IMR-90 (cell line): ENCODE data around the gene COMMD1. TPM values are rescaled to one million over a fixed set of nuclear protein-coding genes. Genes with fewer than 3 reads are reported as not detected.

Source experiments
- ATAC-seq: fragments of 200-7000 bp; cut with Tn5 transposase; 2 replicates; pipeline ENCODE4 v1.9.1; 2020; ENCODE audit warnings: low read depth, mild to moderate bottlenecking, moderate library complexity
- BruUV-seq: library from RNA; stranded (reverse); fragments of 400-500 nt; replicated peaks from 2 replicates; lab custom pipeline; 2021; lab: Mats Ljungman, UMichigan
- CTCF ChIA-PET: fragments of 300-600 bp; formaldehyde crosslinking; extraction: SDS; loops from one replicate; lab custom pipeline; 2021; ENCODE audit warnings: antibody characterized with exemption; lab: Yijun Ruan, JAX
- POLR2A ChIA-PET: fragments of 300-600 bp; sonication (Branson Sonifier 250); formaldehyde crosslinking; loops from one replicate; lab custom pipeline; 2022; ENCODE audit warnings: antibody characterized with exemption; ENCODE audit not compliant: unreplicated experiment; lab: Charles Lee
- DNase-seq: peaks from one replicate; pipeline ENCODE4 v3.0.0; 2013
- H2AFZ ChIP-seq: replicated peaks from 2 replicates; pipeline ENCODE3; 2013; ENCODE audit warnings: low read length, mild to moderate bottlenecking; ENCODE audit not compliant: poor library complexity
- H2AK5ac ChIP-seq: 2 replicates; pipeline ENCODE4 v1.6.1; 2013; ENCODE audit warnings: low read depth, low read length, inconsistent platforms
- H2AK9ac ChIP-seq: replicated peaks from 2 replicates; pipeline ENCODE3; 2013; ENCODE audit warnings: mild to moderate bottlenecking, low read depth, low read length, moderate library complexity; ENCODE audit not compliant: poor library complexity
- H2BK120ac ChIP-seq: 2 replicates; pipeline ENCODE4 v1.6.1; 2013; ENCODE audit warnings: low read depth, low read length, inconsistent platforms
- H2BK15ac ChIP-seq: 3 replicates; pipeline ENCODE4 v1.6.1; 2013; ENCODE audit warnings: low read depth, low read length, inconsistent platforms
- H2BK20ac ChIP-seq: 2 replicates; pipeline ENCODE4 v1.6.1; 2013; ENCODE audit warnings: low read depth, mild to moderate bottlenecking, inconsistent platforms, low read length, moderate library complexity
- H2BK5ac ChIP-seq: 2 replicates; pipeline ENCODE4 v1.6.1; 2013; ENCODE audit warnings: mild to moderate bottlenecking, low read depth, low read length, inconsistent platforms; ENCODE audit not compliant: poor library complexity, severe bottlenecking
- H3K14ac ChIP-seq: replicated peaks from 2 replicates; pipeline ENCODE4 v1.6.1; 2013; ENCODE audit warnings: low read depth, low read length, inconsistent platforms
- H3K18ac ChIP-seq: 2 replicates; pipeline ENCODE4 v1.6.1; 2013; ENCODE audit warnings: low read depth, low read length, control low read depth
- H3K23ac ChIP-seq: 2 replicates; pipeline ENCODE4 v1.6.1; 2013; ENCODE audit warnings: low read depth, low read length, inconsistent platforms
- H3K27ac ChIP-seq: 2 replicates; pipeline ENCODE4 v1.5.1; 2013; ENCODE audit warnings: mild to moderate bottlenecking, control low read depth, low read length; ENCODE audit not compliant: insufficient read depth
- H3K27me3 ChIP-seq: 2 replicates; pipeline ENCODE4 v1.6.1; 2013; ENCODE audit warnings: low read length; ENCODE audit not compliant: control insufficient read depth, insufficient read depth
- H3K36me3 ChIP-seq: 2 replicates; pipeline ENCODE4 v1.6.1; 2013; ENCODE audit warnings: low read length, mixed read lengths; ENCODE audit not compliant: control insufficient read depth, insufficient read depth
- H3K4ac ChIP-seq: 2 replicates; pipeline ENCODE4 v1.6.1; 2013; ENCODE audit warnings: low read depth, low read length, inconsistent platforms
- H3K4me1 ChIP-seq: 2 replicates; pipeline ENCODE4 v1.6.1; 2013; ENCODE audit warnings: low read length, mixed read lengths; ENCODE audit not compliant: control insufficient read depth, insufficient read depth
- H3K4me2 ChIP-seq: 2 replicates; pipeline ENCODE4 v1.6.1; 2013; ENCODE audit warnings: low read depth, mild to moderate bottlenecking, control low read depth, low read length, moderate library complexity
- H3K4me3 ChIP-seq: 2 replicates; pipeline ENCODE4 v1.5.1; 2013; ENCODE audit warnings: low read depth, mild to moderate bottlenecking, control low read depth, low read length, moderate library complexity; ENCODE audit not compliant: insufficient read depth
- H3K56ac ChIP-seq: 2 replicates; pipeline ENCODE4 v1.6.1; 2013; ENCODE audit warnings: low read length, inconsistent platforms; ENCODE audit not compliant: insufficient read depth; ENCODE audit errors: extremely low read depth
- H3K79me1 ChIP-seq, 2 experiments: 2 replicates each; pipeline ENCODE4 v1.6.1; 2013; ENCODE audit warnings: low read length in 2 of 2, inconsistent platforms in 1 of 2, low read depth in 1 of 2
- H3K9ac ChIP-seq: 2 replicates; pipeline ENCODE4 v1.6.1; 2013; ENCODE audit warnings: low read depth, low read length, control low read depth
- H3K9me1 ChIP-seq: 2 replicates; pipeline ENCODE4 v1.6.1; 2013; ENCODE audit warnings: low read length, inconsistent platforms; ENCODE audit not compliant: insufficient read depth
- H3K9me3 ChIP-seq: 2 replicates; pipeline ENCODE4 v1.6.1; 2013; ENCODE audit warnings: low read length; ENCODE audit not compliant: control insufficient read depth, insufficient read depth
- H4K20me1 ChIP-seq: 2 replicates; pipeline ENCODE4 v1.6.1; 2013; ENCODE audit warnings: low read length, inconsistent platforms; ENCODE audit not compliant: insufficient read depth
- H4K5ac ChIP-seq: 2 replicates; pipeline ENCODE4 v1.6.1; 2013; ENCODE audit warnings: mild to moderate bottlenecking, low read depth, low read length, control low read depth
- H4K8ac ChIP-seq, 2 experiments: 2 replicates each; pipeline ENCODE4 v1.6.1; 2013; ENCODE audit warnings: low read depth in 2 of 2, low read length in 2 of 2, control low read depth in 1 of 2, inconsistent platforms in 1 of 2
- H4K91ac ChIP-seq: 2 replicates; pipeline ENCODE4 v1.6.1; 2013; ENCODE audit warnings: low read depth, low read length, inconsistent platforms; ENCODE audit not compliant: insufficient read depth
- BHLHE40 ChIP-seq: fragments of 150-350 bp; IDR thresholded peaks from 2 replicates; pipeline ENCODE4 v1.6.1; 2016; ENCODE audit warnings: mild to moderate bottlenecking, low read depth, low read length
- CEBPB ChIP-seq: IDR thresholded peaks from 2 replicates; pipeline ENCODE4 v1.6.1; 2012; ENCODE audit warnings: low read depth, low read length, improper control_type of control experiment
- ELK1 ChIP-seq: fragments of 150-350 bp; IDR thresholded peaks from 2 replicates; pipeline ENCODE4 v1.6.1; 2016; ENCODE audit warnings: low read depth, mild to moderate bottlenecking, low read length, moderate library complexity, borderline replicate concordance
- MAZ ChIP-seq: IDR thresholded peaks from 2 replicates; pipeline ENCODE4 v1.6.1; 2012; ENCODE audit warnings: low read depth, mild to moderate bottlenecking, low read length, improper control_type of control experiment, moderate library complexity, borderline replicate concordance
- MXI1 ChIP-seq: IDR thresholded peaks from 2 replicates; pipeline ENCODE4 v1.6.1; 2012; ENCODE audit warnings: low read depth, mild to moderate bottlenecking, low read length, moderate library complexity, borderline replicate concordance
- NFE2L2 ChIP-seq: fragments of 150-350 bp; IDR thresholded peaks from 2 replicates; pipeline ENCODE4 v1.6.1; 2016; ENCODE audit warnings: low read depth, mild to moderate bottlenecking, low read length
- POLR2A ChIP-seq: IDR thresholded peaks from 2 replicates; pipeline ENCODE4 v1.6.1; 2012; ENCODE audit warnings: mild to moderate bottlenecking, low read depth, low read length
- RAD21 ChIP-seq: IDR thresholded peaks from 2 replicates; pipeline ENCODE4 v1.6.1; 2012; ENCODE audit warnings: low read length, improper control_type of control experiment
- RFX5 ChIP-seq: IDR thresholded peaks from 2 replicates; pipeline ENCODE4 v1.8.0; 2012; ENCODE audit warnings: low read depth, mild to moderate bottlenecking, low read length, moderate library complexity
- SMC3 ChIP-seq: fragments of 150-350 bp; IDR thresholded peaks from 2 replicates; pipeline ENCODE4 v1.6.1; 2016; ENCODE audit warnings: low read depth, mild to moderate bottlenecking, antibody characterized with exemption, low read length, moderate library complexity
- WGBS, 2 experiments: methylation state at CpG; one replicate each; pipeline versions ENCODE4 v1.1.5 to v1.1.7; 2013; ENCODE audit warnings: missing lambda C conversion rate in 2 of 2; ENCODE audit not compliant: insufficient read length in 1 of 2; ENCODE audit errors: extremely low coverage in 2 of 2; 5-methylcytosine and 5-hydroxymethylcytosine counted together
- dilution Hi-C: fragments of 300-500 bp; cut with HindIII; formaldehyde crosslinking; loops from one replicate; pipeline ENCODE4 v1.14.3; 2018; ENCODE audit warnings: low sequenced_read_pairs; ENCODE audit not compliant: unreplicated experiment
- in situ Hi-C: fragments of 300-500 bp; cut with MboI; formaldehyde crosslinking; loops from 3 replicates; pipeline ENCODE4 v1.14.3; 2019; ENCODE audit warnings: low sequenced_read_pairs, inconsistent platforms, mixed read lengths
- intact Hi-C: fragments of 100-400 bp; cut with micrococcal nuclease; formaldehyde crosslinking; loops from 2 replicates; pipeline ENCODE4 v1.10.0; 2022
- polyA plus RNA-seq, 3 experiments: library from polyadenylated mRNA; depleted of rRNA; stranded (reverse); fragments of >200 nt; gene quantifications; 2 replicates each; pipeline ENCODE4 v1.2.3, GENCODE V29; 2012; ENCODE audit warnings: low replicate concordance in 1 of 3
- total RNA-seq: library from RNA; depleted of rRNA; stranded (reverse); fragments of >200 nt; gene quantifications from 2 replicates; pipeline ENCODE4 v1.2.3, GENCODE V29; 2012
- TF ChIP-seq, protein P1 (sequence below): conservative IDR thresholded peaks from 2 replicates; pipeline ENCODE4 v1.5.1; 2012; ENCODE audit warnings: mild to moderate bottlenecking, low read depth, low read length, improper control_type of control experiment

Gene COMMD1
- total and polyA plus RNA-seq, 2 of the 4 experiments (the other 2 are of a cell fraction): 42.8 to 60.4 TPM

GRCh38 chr2:61959381-61960293 is 54.2 kb downstream of the COMMD1 start (continued):
- TF ChIP-seq RFX5: no peak
- TF ChIP-seq CEBPB: no peak

DNA sequence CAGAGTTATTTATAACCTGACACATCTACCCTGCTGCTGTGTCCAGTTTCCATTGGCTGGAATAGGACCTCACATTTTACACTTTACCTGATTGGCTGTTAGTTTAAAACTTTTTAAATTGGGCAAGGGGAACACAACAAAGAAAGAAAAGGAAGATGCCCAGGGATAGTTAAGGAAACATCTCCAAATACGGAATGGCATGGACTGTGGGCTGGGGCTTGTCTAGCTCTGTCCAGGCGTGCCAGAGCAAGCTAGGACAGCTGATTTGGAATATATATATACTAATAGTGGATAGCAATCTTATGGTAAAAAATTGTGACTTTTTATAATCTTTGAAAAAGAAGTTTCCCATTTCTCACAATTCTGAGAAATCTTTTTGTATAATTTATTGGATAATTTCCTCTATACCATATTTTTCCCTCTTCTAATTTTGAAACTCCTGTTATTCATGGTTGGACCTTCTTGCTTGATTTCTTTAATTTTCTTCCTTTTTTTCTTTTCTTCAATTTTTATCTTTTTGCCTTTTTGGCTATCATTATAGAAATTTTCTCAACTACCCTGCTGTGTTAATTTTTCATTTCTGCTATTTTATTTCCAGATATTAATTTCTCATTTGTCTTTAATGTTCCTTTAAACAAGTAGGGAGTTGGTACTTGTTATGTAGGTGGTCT is 55.9 kb downstream of the COMMD1 start:
- Histone ChIP-seq H3K56ac (no peak overlapping the region), H3K18ac (no peak overlapping the region), H2BK120ac (no peak overlapping the region), H2BK20ac (no peak overlapping the region), H4K8ac (no peak overlapping the region), H2AK5ac (no peak overlapping the region), H2AK9ac (no peak overlapping the region), H3K4me2 (no peak overlapping the region), H4K20me1 (peaks cover 6% of the 10 kb centered on the region; the same call in 1 of the 2 replicates), H3K79me1 (peaks cover 10 to 20% of the 10 kb centered on the region in 2 experiments; a peak in 3 of 4 replicates), H2BK15ac (no peak overlapping the region), H2BK5ac (peak overlapping the region; percentile 66), H3K4me3 (no peak overlapping the region), H3K27ac (no peak overlapping the region), H3K4me1 (peaks cover 3% of the 10 kb centered on the region), H3K23ac (0 out of 2 replicates have a peak overlapping the region, but pooled peaks have one; percentile 6), H3K14ac (no peak overlapping the region), H2AFZ (no peak overlapping the region), H4K5ac (no peak overlapping the region), H3K9me3 (no peaks in the 10 kb centered on the region), H4K91ac (no peak overlapping the region; the same call in 1 of the 2 replicates), H3K9me1 (peaks cover 4% of the 10 kb centered on the region; the same call in 1 of the 2 replicates), H3K9ac (no peak overlapping the region), H3K4ac (no peak overlapping the region), H3K36me3 (no peaks in the 10 kb centered on the region), H3K27me3 (no peaks in the 10 kb centered on the region)
- intact Hi-C loops: no loop called here
- ATAC-seq (no peak), DNase-seq (no peak)
- CTCF ChIA-PET: no interaction called here
- dilution Hi-C loops: no loop called here
- BruUV-seq: no TSS peak
- TF ChIP-seq ELK1 (no peak), MXI1 (no peak), POLR2A (no peak), NFE2L2 (no peak), MAZ (no peak), CEBPB (no peak), BHLHE40 (no peak), RAD21 (no peak), SMC3 (no peak)
- TF ChIP-seq, protein P1, sequence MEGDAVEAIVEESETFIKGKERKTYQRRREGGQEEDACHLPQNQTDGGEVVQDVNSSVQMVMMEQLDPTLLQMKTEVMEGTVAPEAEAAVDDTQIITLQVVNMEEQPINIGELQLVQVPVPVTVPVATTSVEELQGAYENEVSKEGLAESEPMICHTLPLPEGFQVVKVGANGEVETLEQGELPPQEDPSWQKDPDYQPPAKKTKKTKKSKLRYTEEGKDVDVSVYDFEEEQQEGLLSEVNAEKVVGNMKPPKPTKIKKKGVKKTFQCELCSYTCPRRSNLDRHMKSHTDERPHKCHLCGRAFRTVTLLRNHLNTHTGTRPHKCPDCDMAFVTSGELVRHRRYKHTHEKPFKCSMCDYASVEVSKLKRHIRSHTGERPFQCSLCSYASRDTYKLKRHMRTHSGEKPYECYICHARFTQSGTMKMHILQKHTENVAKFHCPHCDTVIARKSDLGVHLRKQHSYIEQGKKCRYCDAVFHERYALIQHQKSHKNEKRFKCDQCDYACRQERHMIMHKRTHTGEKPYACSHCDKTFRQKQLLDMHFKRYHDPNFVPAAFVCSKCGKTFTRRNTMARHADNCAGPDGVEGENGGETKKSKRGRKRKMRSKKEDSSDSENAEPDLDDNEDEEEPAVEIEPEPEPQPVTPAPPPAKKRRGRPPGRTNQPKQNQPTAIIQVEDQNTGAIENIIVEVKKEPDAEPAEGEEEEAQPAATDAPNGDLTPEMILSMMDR: no peak
- in situ Hi-C loops: no loop called here
- WGBS, 2 experiments: no CpG with 5 or more reads among the region's 2 CpGs
- POLR2A ChIA-PET: no interaction called here
